Measurements from ENCODE around the gene CLPTM1. TPM values are rescaled to one million over a fixed set of nuclear protein-coding genes. Genes with fewer than 3 reads are reported as not detected.

CLPTM1 gene
- total and polyA plus RNA-seq, 2 experiments from 2014 or later, result 41.6 to 71.5 TPM

- Histone ChIP-seq H3K4me3 (no peak overlapping the region), H3K4me1 (ENCODE audit: insufficient read depth) (peaks cover 34% of the 10 kb centered on the region), H3K4me2 (no peak overlapping the region), H3K27ac (ENCODE audit: low read depth) (no peak overlapping the region), H3K79me2 (replicated peaks; ENCODE audit: insufficient read depth) (peaks cover 17% of the 10 kb centered on the region), H3K9me2 (ENCODE audit: insufficient read depth) (no peaks in the 10 kb centered on the region), H3K27me3 (ENCODE audit: insufficient read depth) (no peaks in the 10 kb centered on the region), H4K20me1 (replicated peaks; ENCODE audit: insufficient read depth) (no peaks in the 10 kb centered on the region), H3K36me3 (ENCODE audit: insufficient read depth) (peaks cover 17% of the 10 kb centered on the region), H3F3A (replicated peaks; ENCODE audit: low read depth) (peaks cover 35% of the 10 kb centered on the region), H2AFZ (no peak overlapping the region)
- H3K36me3 Mint-ChIP-seq (ENCODE audit: low read depth), result peaks cover 33% of the 10 kb centered on the region
- peaks cover 2% of the 10 kb centered on the region; the same call in 1 of the 3 replicates for H3K9me3 Mint-ChIP-seq
- peaks cover 41% of the 10 kb centered on the region for H3K4me1 Mint-ChIP-seq
- DNase-seq (ENCODE audit: low spot score) (no peak), ATAC-seq (no peak)
- H3K4me3 Mint-ChIP-seq, result no peak overlapping the region
- peaks cover 30% of the 10 kb centered on the region for H3K27me3 Mint-ChIP-seq (ENCODE audit: insufficient read depth, low read depth, poor library complexity)
- no peak overlapping the region for H3K27ac Mint-ChIP-seq
- no peak for TF ChIP-seq EZH2 (IDR thresholded peaks at IDR 0.05; ENCODE audit: low read depth, unreplicated experiment)
- TF ChIP-seq ZNF462 (CRISPR knock-in tag; IDR thresholded peaks at IDR 0.05), result no peak
- TF ChIP-seq ZNF114 (CRISPR knock-in tag; IDR thresholded peaks at IDR 0.05), result no peak
- TF ChIP-seq CREB1 (CRISPR knock-in tag; IDR thresholded peaks at IDR 0.05; ENCODE audit: low read depth), result no peak
- no peak for TF ChIP-seq NANOG (IDR thresholded peaks at IDR 0.05; ENCODE audit: borderline replicate concordance)
- no peak for TF ChIP-seq CTCF (conservative IDR thresholded peaks at IDR 0.05; ENCODE audit: low read depth in 2 of 2)
- TF ChIP-seq STAT1 (IDR thresholded peaks at IDR 0.05; ENCODE audit: unreplicated experiment), result no peak
- TF ChIP-seq ETS1 (IDR thresholded peaks at IDR 0.05), result no peak
- TF ChIP-seq POLR2AphosphoS5 (IDR thresholded peaks at IDR 0.05; ENCODE audit: low read depth), result no peak
- TF ChIP-seq REST (IDR thresholded peaks at IDR 0.05; ENCODE audit: unreplicated experiment), result no peak
- TF ChIP-seq ZNF331 (CRISPR knock-in tag; IDR thresholded peaks at IDR 0.05; ENCODE audit: low read depth), result no peak
- no peak for TF ChIP-seq EZH2phosphoT487 (IDR thresholded peaks at IDR 0.05; ENCODE audit: unreplicated experiment)
- no peak for TF ChIP-seq JUNB (IDR thresholded peaks at IDR 0.05; ENCODE audit: unreplicated experiment)
Observed at GRCh38 chr19:44909775-44910174, 45.4 kb upstream of the CLPTM1 start.

Measured in GM23338 (cell line).